ENCODE results near the gene TNFRSF8. TPM values are rescaled to one million over a fixed set of nuclear protein-coding genes. Genes with fewer than 3 reads are reported as not detected.

Gene TNFRSF8
- total RNA-seq, 1 experiment from 2014 or later = 20.8 TPM

DNA sequence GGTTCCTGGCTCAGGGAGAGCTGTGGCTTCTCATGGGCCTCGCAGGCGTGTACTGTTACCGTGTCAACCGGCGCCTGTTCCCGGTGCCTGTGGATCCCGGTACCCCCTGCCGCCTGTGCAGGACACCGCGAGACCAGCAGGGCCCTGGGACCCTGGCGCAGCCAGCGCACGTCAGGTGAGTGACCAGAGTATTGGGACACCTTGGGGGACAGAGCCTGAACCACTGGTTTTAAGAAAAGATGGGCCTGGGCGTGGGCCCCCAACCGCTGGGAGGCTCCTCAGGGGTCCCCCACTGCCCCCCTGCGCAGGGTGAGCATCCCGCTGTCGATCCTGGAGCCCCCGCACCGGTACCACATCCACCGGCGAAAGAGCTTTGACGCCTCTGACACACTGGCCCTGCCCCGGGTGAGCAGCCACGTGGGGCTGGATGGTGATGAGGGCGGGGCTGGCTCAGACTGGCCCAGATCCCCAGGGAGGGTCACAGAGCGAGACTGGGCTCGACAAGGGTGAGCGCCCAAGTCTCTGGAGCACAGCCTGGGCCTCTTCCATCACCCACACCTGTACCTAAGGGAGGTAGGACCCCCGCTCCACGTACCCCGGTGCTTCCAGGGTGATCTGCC lies 33.3 kb upstream of the TNFRSF8 start:
- TF ChIP-seq JUN (CRISPR knock-in tag; IDR thresholded peaks at IDR 0.05) (no peak), MYBL2 (CRISPR knock-in tag; IDR thresholded peaks at IDR 0.05) (no peak), NR1H2 (CRISPR knock-in tag; IDR thresholded peaks at IDR 0.05) (no peak), IRF2 (CRISPR knock-in tag; IDR thresholded peaks at IDR 0.05; ENCODE audit: borderline replicate concordance, low read depth) (no peak), CREM (CRISPR knock-in tag; IDR thresholded peaks at IDR 0.05) (no peak), SMAD4 (CRISPR knock-in tag; IDR thresholded peaks at IDR 0.05) (no peak), GTF2I (CRISPR knock-in tag; conservative IDR thresholded peaks at IDR 0.05) (no peak), FOXJ3 (CRISPR knock-in tag; IDR thresholded peaks at IDR 0.05; ENCODE audit: borderline replicate concordance) (no peak), TEAD4 (CRISPR knock-in tag; IDR thresholded peaks at IDR 0.05) (no peak), CREB1 (CRISPR knock-in tag; IDR thresholded peaks at IDR 0.05) (no peak)
- TF ChIP-seq, protein P1, sequence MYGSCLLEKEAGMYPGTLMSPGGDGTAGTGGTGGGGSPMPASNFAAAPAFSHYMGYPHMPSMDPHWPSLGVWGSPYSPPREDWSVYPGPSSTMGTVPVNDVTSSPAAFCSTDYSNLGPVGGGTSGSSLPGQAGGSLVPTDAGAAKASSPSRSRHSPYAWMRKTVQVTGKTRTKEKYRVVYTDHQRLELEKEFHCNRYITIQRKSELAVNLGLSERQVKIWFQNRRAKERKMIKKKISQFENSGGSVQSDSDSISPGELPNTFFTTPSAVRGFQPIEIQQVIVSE (CRISPR knock-in tag; IDR thresholded peaks at IDR 0.05; ENCODE audit: borderline replicate concordance) = no peak
- TF ChIP-seq, protein P2, sequence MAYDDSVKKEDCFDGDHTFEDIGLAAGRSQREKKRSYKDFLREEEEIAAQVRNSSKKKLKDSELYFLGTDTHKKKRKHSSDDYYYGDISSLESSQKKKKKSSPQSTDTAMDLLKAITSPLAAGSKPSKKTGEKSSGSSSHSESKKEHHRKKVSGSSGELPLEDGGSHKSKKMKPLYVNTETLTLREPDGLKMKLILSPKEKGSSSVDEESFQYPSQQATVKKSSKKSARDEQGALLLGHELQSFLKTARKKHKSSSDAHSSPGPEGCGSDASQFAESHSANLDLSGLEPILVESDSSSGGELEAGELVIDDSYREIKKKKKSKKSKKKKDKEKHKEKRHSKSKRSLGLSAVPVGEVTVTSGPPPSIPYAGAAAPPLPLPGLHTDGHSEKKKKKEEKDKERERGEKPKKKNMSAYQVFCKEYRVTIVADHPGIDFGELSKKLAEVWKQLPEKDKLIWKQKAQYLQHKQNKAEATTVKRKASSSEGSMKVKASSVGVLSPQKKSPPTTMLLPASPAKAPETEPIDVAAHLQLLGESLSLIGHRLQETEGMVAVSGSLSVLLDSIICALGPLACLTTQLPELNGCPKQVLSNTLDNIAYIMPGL (CRISPR knock-in tag; IDR thresholded peaks at IDR 0.05) = no peak
- TF ChIP-seq, protein P3, sequence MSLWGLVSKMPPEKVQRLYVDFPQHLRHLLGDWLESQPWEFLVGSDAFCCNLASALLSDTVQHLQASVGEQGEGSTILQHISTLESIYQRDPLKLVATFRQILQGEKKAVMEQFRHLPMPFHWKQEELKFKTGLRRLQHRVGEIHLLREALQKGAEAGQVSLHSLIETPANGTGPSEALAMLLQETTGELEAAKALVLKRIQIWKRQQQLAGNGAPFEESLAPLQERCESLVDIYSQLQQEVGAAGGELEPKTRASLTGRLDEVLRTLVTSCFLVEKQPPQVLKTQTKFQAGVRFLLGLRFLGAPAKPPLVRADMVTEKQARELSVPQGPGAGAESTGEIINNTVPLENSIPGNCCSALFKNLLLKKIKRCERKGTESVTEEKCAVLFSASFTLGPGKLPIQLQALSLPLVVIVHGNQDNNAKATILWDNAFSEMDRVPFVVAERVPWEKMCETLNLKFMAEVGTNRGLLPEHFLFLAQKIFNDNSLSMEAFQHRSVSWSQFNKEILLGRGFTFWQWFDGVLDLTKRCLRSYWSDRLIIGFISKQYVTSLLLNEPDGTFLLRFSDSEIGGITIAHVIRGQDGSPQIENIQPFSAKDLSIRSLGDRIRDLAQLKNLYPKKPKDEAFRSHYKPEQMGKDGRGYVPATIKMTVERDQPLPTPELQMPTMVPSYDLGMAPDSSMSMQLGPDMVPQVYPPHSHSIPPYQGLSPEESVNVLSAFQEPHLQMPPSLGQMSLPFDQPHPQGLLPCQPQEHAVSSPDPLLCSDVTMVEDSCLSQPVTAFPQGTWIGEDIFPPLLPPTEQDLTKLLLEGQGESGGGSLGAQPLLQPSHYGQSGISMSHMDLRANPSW (CRISPR knock-in tag; conservative IDR thresholded peaks at IDR 0.05; ENCODE audit: low read depth) = no peak
- TF ChIP-seq, protein P4, sequence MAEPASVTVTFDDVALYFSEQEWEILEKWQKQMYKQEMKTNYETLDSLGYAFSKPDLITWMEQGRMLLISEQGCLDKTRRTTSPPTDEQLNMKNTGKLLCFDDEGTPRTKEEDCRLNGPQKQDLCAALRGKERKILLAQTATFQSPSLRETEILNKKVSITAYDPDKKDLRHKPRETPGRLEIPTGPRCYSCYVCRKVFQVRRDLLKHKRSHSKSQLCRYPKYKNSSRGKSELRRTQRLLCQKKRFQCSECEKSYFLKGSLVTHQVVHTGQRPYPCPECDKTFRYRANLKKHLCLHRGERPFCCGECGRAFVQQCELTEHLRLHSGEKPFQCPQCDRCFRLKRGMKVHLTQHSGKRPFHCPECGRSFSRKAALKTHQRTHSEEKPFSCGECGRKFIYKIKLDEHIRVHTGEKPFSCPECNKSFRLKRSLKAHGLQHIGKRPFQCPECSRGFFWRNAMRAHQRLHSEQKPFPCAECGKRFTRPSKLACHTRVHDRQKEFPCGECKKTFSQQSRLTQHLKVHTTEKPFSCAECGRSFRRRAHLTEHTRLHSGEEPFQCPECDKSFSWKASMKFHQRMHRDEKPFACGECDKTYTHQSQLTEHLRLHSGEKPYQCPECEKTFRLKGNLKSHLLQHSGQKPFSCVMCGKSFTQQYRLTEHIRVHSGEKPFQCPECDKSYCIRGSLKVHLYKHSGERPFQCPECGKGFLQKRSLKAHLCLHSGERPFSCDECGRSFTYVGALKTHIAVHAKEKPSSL (CRISPR knock-in tag; conservative IDR thresholded peaks at IDR 0.05) = no peak
- TF ChIP-seq, protein P5, sequence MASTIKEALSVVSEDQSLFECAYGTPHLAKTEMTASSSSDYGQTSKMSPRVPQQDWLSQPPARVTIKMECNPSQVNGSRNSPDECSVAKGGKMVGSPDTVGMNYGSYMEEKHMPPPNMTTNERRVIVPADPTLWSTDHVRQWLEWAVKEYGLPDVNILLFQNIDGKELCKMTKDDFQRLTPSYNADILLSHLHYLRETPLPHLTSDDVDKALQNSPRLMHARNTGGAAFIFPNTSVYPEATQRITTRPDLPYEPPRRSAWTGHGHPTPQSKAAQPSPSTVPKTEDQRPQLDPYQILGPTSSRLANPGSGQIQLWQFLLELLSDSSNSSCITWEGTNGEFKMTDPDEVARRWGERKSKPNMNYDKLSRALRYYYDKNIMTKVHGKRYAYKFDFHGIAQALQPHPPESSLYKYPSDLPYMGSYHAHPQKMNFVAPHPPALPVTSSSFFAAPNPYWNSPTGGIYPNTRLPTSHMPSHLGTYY (CRISPR knock-in tag; IDR thresholded peaks at IDR 0.05) = no peak
- TF ChIP-seq, protein P6, sequence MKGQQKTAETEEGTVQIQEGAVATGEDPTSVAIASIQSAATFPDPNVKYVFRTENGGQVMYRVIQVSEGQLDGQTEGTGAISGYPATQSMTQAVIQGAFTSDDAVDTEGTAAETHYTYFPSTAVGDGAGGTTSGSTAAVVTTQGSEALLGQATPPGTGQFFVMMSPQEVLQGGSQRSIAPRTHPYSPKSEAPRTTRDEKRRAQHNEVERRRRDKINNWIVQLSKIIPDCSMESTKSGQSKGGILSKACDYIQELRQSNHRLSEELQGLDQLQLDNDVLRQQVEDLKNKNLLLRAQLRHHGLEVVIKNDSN (CRISPR knock-in tag; IDR thresholded peaks at IDR 0.05) = no peak
- TF ChIP-seq, protein P7, sequence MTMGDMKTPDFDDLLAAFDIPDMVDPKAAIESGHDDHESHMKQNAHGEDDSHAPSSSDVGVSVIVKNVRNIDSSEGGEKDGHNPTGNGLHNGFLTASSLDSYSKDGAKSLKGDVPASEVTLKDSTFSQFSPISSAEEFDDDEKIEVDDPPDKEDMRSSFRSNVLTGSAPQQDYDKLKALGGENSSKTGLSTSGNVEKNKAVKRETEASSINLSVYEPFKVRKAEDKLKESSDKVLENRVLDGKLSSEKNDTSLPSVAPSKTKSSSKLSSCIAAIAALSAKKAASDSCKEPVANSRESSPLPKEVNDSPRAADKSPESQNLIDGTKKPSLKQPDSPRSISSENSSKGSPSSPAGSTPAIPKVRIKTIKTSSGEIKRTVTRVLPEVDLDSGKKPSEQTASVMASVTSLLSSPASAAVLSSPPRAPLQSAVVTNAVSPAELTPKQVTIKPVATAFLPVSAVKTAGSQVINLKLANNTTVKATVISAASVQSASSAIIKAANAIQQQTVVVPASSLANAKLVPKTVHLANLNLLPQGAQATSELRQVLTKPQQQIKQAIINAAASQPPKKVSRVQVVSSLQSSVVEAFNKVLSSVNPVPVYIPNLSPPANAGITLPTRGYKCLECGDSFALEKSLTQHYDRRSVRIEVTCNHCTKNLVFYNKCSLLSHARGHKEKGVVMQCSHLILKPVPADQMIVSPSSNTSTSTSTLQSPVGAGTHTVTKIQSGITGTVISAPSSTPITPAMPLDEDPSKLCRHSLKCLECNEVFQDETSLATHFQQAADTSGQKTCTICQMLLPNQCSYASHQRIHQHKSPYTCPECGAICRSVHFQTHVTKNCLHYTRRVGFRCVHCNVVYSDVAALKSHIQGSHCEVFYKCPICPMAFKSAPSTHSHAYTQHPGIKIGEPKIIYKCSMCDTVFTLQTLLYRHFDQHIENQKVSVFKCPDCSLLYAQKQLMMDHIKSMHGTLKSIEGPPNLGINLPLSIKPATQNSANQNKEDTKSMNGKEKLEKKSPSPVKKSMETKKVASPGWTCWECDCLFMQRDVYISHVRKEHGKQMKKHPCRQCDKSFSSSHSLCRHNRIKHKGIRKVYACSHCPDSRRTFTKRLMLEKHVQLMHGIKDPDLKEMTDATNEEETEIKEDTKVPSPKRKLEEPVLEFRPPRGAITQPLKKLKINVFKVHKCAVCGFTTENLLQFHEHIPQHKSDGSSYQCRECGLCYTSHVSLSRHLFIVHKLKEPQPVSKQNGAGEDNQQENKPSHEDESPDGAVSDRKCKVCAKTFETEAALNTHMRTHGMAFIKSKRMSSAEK (CRISPR knock-in tag; IDR thresholded peaks at IDR 0.05; ENCODE audit: borderline replicate concordance) = no peak
- TF ChIP-seq, protein P8, sequence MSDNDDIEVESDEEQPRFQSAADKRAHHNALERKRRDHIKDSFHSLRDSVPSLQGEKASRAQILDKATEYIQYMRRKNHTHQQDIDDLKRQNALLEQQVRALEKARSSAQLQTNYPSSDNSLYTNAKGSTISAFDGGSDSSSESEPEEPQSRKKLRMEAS (CRISPR knock-in tag; IDR thresholded peaks at IDR 0.05) = no peak
- TF ChIP-seq, protein P9, sequence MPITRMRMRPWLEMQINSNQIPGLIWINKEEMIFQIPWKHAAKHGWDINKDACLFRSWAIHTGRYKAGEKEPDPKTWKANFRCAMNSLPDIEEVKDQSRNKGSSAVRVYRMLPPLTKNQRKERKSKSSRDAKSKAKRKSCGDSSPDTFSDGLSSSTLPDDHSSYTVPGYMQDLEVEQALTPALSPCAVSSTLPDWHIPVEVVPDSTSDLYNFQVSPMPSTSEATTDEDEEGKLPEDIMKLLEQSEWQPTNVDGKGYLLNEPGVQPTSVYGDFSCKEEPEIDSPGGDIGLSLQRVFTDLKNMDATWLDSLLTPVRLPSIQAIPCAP (CRISPR knock-in tag; IDR thresholded peaks at IDR 0.05) = no peak
- TF ChIP-seq, protein P10, sequence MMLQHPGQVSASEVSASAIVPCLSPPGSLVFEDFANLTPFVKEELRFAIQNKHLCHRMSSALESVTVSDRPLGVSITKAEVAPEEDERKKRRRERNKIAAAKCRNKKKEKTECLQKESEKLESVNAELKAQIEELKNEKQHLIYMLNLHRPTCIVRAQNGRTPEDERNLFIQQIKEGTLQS (CRISPR knock-in tag; conservative IDR thresholded peaks at IDR 0.05) = no peak
- no peaks in the 10 kb centered on the region for H3K27me3 Mint-ChIP-seq (ENCODE audit: low read depth)
- H3K4me3 Mint-ChIP-seq = no peak overlapping the region
- no peak overlapping the region for H3K27ac Mint-ChIP-seq
- H3K36me3 Mint-ChIP-seq = peaks cover 28% of the 10 kb centered on the region
- POLR2A ChIA-PET = interaction anchor here (1.1 kb wide), 1 partner anchor 44 kb away, joined by 6 read pairs; no protein-coding TSS in a partner anchor
- CTCF ChIA-PET = interaction anchor here (0.6 to 1.9 kb wide), 4 partner anchors 15 to 129 kb away, joined by 3 to 5 read pairs (median 3); no protein-coding TSS in a partner anchor
- DNase-seq (ENCODE audit: low spot score) (no peak), ATAC-seq (no peak)
- H3K9me3 Mint-ChIP-seq = no peaks in the 10 kb centered on the region
- no peaks in the 10 kb centered on the region for H3K4me1 Mint-ChIP-seq
